ENCODE data around the gene PHLDB1. TPM values are rescaled to one million over a fixed set of nuclear protein-coding genes. Genes with fewer than 3 reads are reported as not detected.

PHLDB1 gene
- total RNA-seq, 1 donor from 2014 or later = 120 TPM

GRCh38 chr11:118706546-118706825, 99.1 kb downstream of the PHLDB1 start:
- H3K36me3 Mint-ChIP-seq (ENCODE audit: low read depth) = no peaks in the 10 kb centered on the region
- no peaks in the 10 kb centered on the region for H3K27me3 Mint-ChIP-seq (ENCODE audit: low read depth)
- TF ChIP-seq CTCF (conservative IDR thresholded peaks at IDR 0.05) = no peak
- H3K4me1 Mint-ChIP-seq = peaks cover 16% of the 10 kb centered on the region
- no peak overlapping the region for H3K27ac Mint-ChIP-seq (ENCODE audit: unreplicated experiment)
- no peak overlapping the region for H3K4me3 Mint-ChIP-seq
- no peak for DNase-seq (ENCODE audit: low read depth, low spot score)
- H3K9me3 Mint-ChIP-seq = no peaks in the 10 kb centered on the region

Small RNAs within 50 kb of the gene (microRNA-seq; reads per million reads assigned to microRNA genes)
- gene MIR6716 = 3.0 reads per million

Other genes starting within 250 kb of the PHLDB1 start
- 35.1 and 35.9 TPM in 2 replicates for gene UBE4A, start 248.0 kb upstream of the PHLDB1 start, total RNA-seq
- 227 and 233 TPM in 2 replicates for gene ATP5MG, start 206.0 kb upstream of the PHLDB1 start, total RNA-seq
- gene KMT2A, start 171.1 kb upstream of the PHLDB1 start, total RNA-seq = 78.8 and 86.3 TPM in 2 replicates
- gene TTC36, start 80.1 kb upstream of the PHLDB1 start, total RNA-seq = 1.1 and 1.2 TPM in 2 replicates
- gene TMEM25, start 76.4 kb upstream of the PHLDB1 start, total RNA-seq = 27.6 and 28.6 TPM in 2 replicates
- 24.2 and 24.4 TPM in 2 replicates for gene IFT46, start 41.7 kb upstream of the PHLDB1 start, total RNA-seq
- gene ARCN1, start 35.2 kb upstream of the PHLDB1 start, total RNA-seq = 122 and 128 TPM in 2 replicates
- gene TREH, start 72.0 kb downstream of the PHLDB1 start, total RNA-seq = not detected in 2 replicates
- 218 and 222 TPM in 2 replicates for gene DDX6, start 183.5 kb downstream of the PHLDB1 start, total RNA-seq

All from neural crest cell (in vitro differentiated cells).